ENCODE results near the gene DTX3.
"Not testable (repeated sequence)": the region's sequence is repeated elsewhere in the genome, so short reads cannot be mapped to it uniquely, and the experiment has no call there.

The DTX3 gene

GRCh38 chr12:57583008-57583831, 21.4 kb upstream of the DTX3 start:
- Histone ChIP-seq H3K36me3 (ENCODE audit: control insufficient read depth, insufficient read depth, low read length) (no peaks in the 10 kb centered on the region), H3K9me3 (ENCODE audit: control insufficient read depth, low read length) (no peaks in the 10 kb centered on the region), H3K27ac (ENCODE audit: low read depth, low read length, severe bottlenecking) (no peak overlapping the region), H3K4me1 (ENCODE audit: control insufficient read depth, insufficient read depth, low read length, poor library complexity, severe bottlenecking) (no peaks in the 10 kb centered on the region), H3K4me3 (ENCODE audit: extremely low read depth, insufficient read depth, low read length, poor library complexity, severe bottlenecking) (no peak overlapping the region)
- 67 to 68% methylated on average over 10 to 12 of the region's 13 CpGs for WGBS, 2 experiments (ENCODE audit: insufficient coverage in 2 of 2)

DNA sequence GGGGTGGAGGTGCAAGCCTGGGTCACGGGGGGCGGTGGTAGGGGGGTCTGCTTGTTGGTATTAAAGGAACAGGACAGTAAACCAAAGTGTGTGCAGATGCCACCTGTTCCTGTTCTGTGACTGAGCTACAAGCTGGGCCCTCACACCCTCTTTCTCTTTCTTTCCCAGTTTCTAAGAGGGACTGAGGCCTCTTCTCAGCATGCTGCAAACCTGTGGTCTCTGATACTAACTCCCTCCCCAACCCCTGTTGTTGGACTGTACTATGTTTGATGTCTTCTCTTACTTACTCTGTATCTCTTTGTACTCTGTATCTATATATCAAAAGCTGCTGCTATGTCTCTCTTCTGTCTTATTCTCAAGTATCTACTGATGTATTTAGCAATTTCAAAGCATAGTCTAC, 20.6 kb upstream of the DTX3 start:
- no CpG with 5 or more reads among the region's 2 CpGs for WGBS, 2 experiments (ENCODE audit: insufficient coverage in 2 of 2)
- Histone ChIP-seq H3K9me3 (ENCODE audit: control insufficient read depth, low read length) (no peaks in the 10 kb centered on the region), H3K4me1 (ENCODE audit: control insufficient read depth, insufficient read depth, low read length, poor library complexity, severe bottlenecking) (no peaks in the 10 kb centered on the region), H3K27ac (ENCODE audit: low read depth, low read length, severe bottlenecking) (no peak overlapping the region), H3K4me3 (ENCODE audit: extremely low read depth, insufficient read depth, low read length, poor library complexity, severe bottlenecking) (no peak overlapping the region), H3K36me3 (ENCODE audit: control insufficient read depth, insufficient read depth, low read length) (no peaks in the 10 kb centered on the region)

DNA sequence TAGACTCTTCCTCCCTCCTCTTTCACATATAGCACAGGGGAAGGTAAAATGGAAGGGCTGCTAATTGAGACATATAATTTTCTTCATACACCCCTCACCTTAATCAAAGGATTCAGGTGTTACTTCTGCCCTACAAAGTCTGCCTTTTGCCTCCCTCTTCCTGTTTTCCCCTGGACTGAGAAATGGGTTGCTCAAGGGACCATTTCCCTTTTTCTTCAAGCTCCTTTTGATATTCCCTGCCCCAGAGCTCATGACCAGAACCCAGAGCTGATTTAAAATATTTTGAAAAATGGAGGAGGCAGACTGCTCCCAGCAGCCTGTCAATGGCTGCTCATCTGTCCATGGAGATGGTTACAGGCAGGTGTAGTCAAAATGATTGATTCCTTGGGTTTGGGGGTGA, 19.9 kb upstream of the DTX3 start:
- H3K36me3 ChIP-seq (ENCODE audit: control insufficient read depth, insufficient read depth, low read length), result no peaks in the 10 kb centered on the region

DNA sequence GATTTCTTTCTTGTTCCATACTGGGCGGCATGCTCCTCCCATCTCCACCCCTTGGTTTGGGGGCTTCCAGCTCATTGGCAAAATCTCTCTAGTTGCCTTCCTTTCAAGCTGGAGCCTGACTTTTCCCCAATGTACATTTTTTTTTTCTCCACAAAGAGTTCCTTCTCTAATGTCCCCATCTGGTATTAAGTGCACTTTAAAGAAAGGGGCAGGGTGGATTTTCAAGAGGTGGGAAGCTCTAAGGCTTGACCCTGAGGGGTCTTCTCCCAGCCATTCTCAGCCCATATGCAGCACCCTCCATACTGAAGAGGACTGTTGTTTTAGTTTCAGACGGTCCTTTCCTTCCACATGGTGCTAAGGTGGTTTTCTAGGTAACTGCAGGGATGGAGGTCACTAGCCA, 19.5 kb upstream of the DTX3 start:
- Histone ChIP-seq H3K4me3 (ENCODE audit: extremely low read depth, insufficient read depth, low read length, poor library complexity, severe bottlenecking) (no peak overlapping the region), H3K36me3 (ENCODE audit: control insufficient read depth, insufficient read depth, low read length) (no peaks in the 10 kb centered on the region), H3K9me3 (ENCODE audit: control insufficient read depth, low read length) (no peaks in the 10 kb centered on the region), H3K4me1 (ENCODE audit: control insufficient read depth, insufficient read depth, low read length, poor library complexity, severe bottlenecking) (no peaks in the 10 kb centered on the region), H3K27ac (ENCODE audit: low read depth, low read length, severe bottlenecking) (no peak overlapping the region)
- WGBS, 2 experiments (ENCODE audit: insufficient coverage in 2 of 2), result 75 to 92% methylated on average over 1 of the region's 2 CpGs

More for the DNA sequence above, 19.9 kb upstream of the DTX3 start:
- no peaks in the 10 kb centered on the region for H3K9me3 ChIP-seq (ENCODE audit: control insufficient read depth, low read length)
- H3K4me3 ChIP-seq (ENCODE audit: extremely low read depth, insufficient read depth, low read length, poor library complexity, severe bottlenecking), result no peak overlapping the region
- no peaks in the 10 kb centered on the region for H3K4me1 ChIP-seq (ENCODE audit: control insufficient read depth, insufficient read depth, low read length, poor library complexity, severe bottlenecking)
- no peak overlapping the region for H3K27ac ChIP-seq (ENCODE audit: low read depth, low read length, severe bottlenecking)

DNA sequence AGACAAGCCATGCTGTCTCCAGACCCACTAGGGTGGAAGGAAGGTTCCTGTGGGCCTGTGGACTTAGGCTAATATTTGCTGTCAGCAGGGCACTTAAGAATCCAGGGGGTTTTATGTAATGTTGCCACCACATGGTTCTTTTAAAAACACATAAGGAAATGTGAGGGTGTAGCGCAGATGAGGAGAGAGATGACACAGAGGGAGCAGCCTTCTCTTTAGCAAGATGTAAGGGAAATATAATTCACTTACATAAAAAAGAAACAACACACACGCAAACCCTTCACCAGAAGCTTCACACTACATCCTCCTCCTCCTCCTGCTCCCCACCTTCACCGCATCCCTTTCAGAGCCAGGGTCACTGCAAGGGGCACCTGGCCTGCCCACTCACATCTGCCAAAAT, 18.5 kb upstream of the DTX3 start:
- H3K36me3 ChIP-seq (ENCODE audit: control insufficient read depth, insufficient read depth, low read length), result no peaks in the 10 kb centered on the region
- H3K4me3 ChIP-seq (ENCODE audit: extremely low read depth, insufficient read depth, low read length, poor library complexity, severe bottlenecking), result no peak overlapping the region
- peaks cover 3% of the 10 kb centered on the region for H3K4me1 ChIP-seq (ENCODE audit: control insufficient read depth, insufficient read depth, low read length, poor library complexity, severe bottlenecking)
- WGBS, 2 experiments (ENCODE audit: insufficient coverage in 2 of 2), result 83 to 93% methylated on average over 2 of the region's 3 CpGs
- H3K9me3 ChIP-seq (ENCODE audit: control insufficient read depth, low read length), result no peaks in the 10 kb centered on the region
- no peak overlapping the region for H3K27ac ChIP-seq (ENCODE audit: low read depth, low read length, severe bottlenecking)

- peaks cover 3% of the 10 kb centered on the region for H3K4me1 ChIP-seq (ENCODE audit: control insufficient read depth, insufficient read depth, low read length, poor library complexity, severe bottlenecking)
- 85 to 89% methylated on average over 2 to 3 of the region's 3 CpGs for WGBS, 2 experiments (ENCODE audit: insufficient coverage in 2 of 2)
- no peak overlapping the region for H3K27ac ChIP-seq (ENCODE audit: low read depth, low read length, severe bottlenecking)
- H3K4me3 ChIP-seq (ENCODE audit: extremely low read depth, insufficient read depth, low read length, poor library complexity, severe bottlenecking), result no peak overlapping the region
- no peaks in the 10 kb centered on the region for H3K36me3 ChIP-seq (ENCODE audit: control insufficient read depth, insufficient read depth, low read length)
- no peaks in the 10 kb centered on the region for H3K9me3 ChIP-seq (ENCODE audit: control insufficient read depth, low read length)
Measured at GRCh38 chr12:57586832-57587429, 17.7 kb upstream of the DTX3 start.

GRCh38 chr12:57588951-57589610, 15.5 kb upstream of the DTX3 start:
- H3K36me3 ChIP-seq (ENCODE audit: control insufficient read depth, insufficient read depth, low read length); H3K9me3 ChIP-seq (ENCODE audit: control insufficient read depth, low read length); H3K27ac ChIP-seq (ENCODE audit: low read depth, low read length, severe bottlenecking); H3K4me1 ChIP-seq (ENCODE audit: control insufficient read depth, insufficient read depth, low read length, poor library complexity, severe bottlenecking); H3K4me3 ChIP-seq (ENCODE audit: extremely low read depth, insufficient read depth, low read length, poor library complexity, severe bottlenecking): not testable (repeated sequence)
- WGBS, 2 experiments (ENCODE audit: insufficient coverage in 2 of 2), result 91 to 97% methylated on average over 13 to 14 of the region's 15 CpGs

GRCh38 chr12:57590479-57590863, 14.2 kb upstream of the DTX3 start:
- Histone ChIP-seq H3K4me1 (ENCODE audit: control insufficient read depth, insufficient read depth, low read length, poor library complexity, severe bottlenecking) (peaks cover 3% of the 10 kb centered on the region), H3K27ac (ENCODE audit: low read depth, low read length, severe bottlenecking) (no peak overlapping the region), H3K9me3 (ENCODE audit: control insufficient read depth, low read length) (no peaks in the 10 kb centered on the region), H3K4me3 (ENCODE audit: extremely low read depth, insufficient read depth, low read length, poor library complexity, severe bottlenecking) (peak overlapping the region; percentile 70), H3K36me3 (ENCODE audit: control insufficient read depth, insufficient read depth, low read length) (no peaks in the 10 kb centered on the region)
- 83% methylated on average over 1 of the region's 2 CpGs; no CpG with 5 or more reads in 1 of the 2 experiments for WGBS, 2 experiments (ENCODE audit: insufficient coverage in 2 of 2)

DNA sequence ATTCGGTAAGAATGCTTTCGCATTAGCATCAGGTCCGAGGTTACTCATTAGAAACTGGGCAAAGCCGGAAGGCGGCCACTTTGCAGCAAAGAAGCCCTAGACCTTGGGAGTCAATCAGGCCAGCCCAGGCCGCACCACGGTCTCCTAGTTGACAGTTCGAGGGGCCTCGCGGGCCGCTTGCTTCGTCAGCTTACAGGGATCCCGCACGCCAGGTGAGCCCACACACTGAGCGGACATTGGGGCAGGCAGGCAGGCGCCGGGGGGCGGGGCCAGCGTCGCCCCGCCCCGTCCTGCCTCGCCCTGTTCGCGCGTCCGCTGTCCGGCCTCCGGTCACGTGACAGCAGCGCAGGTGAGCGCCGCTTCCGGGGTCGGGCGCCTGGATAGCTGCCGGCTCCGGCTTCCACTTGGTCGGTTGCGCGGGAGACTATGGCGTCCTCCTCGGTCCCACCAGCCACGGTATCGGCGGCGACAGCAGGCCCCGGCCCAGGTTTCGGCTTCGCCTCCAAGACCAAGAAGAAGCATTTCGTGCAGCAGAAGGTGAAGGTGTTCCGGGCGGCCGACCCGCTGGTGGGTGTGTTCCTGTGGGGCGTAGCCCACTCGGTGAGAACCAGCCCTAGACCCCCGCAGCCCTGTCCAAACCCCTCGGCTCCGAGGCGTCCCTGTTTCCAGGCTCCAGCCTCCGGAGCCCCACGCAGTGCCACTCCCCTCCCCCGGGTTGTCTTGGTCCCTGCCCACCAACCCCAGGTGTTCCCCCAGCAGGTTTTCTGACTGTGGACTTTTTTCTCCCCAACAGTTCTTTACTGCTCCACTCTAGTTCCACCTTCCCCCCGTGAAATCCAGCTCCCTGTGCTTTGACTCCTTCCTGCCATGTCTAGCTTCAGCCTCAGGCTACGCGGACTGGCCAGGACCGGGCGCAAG, 13.5 kb upstream of the DTX3 start, which contains the start of gene PIP4K2C:
Gene PIP4K2C, plus strand, starts transcription at position 329 of the 918 bp plus-strand sequence. Its CDS starts 98 bp downstream, at position 427.
- WGBS, 2 experiments (ENCODE audit: insufficient coverage in 2 of 2), result 1% methylated on average over 42 to 65 of the region's 69 CpGs
- no peak within 1 kb of the TSS for H3K27ac ChIP-seq (ENCODE audit: low read depth, low read length, severe bottlenecking)
- H3K36me3 ChIP-seq (ENCODE audit: control insufficient read depth, insufficient read depth, low read length), result peaks cover 2% of the 10 kb centered on the region

DNA sequence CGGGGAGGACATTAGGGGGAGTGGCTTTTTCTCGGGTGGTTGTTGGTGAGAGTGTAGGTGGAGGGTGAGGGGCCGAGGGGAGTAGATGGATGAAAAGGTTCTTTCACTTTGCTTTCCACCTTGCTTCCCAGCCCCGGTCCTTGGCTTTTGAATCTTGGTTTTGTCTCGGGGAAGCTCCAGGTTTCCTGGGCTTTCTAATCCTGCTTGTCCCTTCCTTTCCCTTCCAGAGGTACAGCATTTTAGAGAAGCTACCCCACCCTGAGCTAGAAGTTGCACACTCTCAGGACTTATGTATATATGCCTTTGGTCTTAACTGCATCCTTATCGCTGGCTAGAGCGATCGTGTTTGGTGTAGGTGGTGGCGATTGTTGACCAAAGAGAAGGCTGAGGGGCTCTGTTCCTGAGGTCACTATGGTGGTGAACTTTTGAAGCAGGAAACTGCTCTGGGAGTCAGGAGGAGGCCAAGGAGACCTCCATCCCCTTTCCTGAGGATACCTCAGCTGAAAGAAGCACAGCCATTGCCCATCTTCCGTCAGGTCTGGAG, 12.8 kb upstream of the DTX3 start:
- Histone ChIP-seq H3K4me1 (ENCODE audit: control insufficient read depth, insufficient read depth, low read length, poor library complexity, severe bottlenecking) (peaks cover 3% of the 10 kb centered on the region), H3K36me3 (ENCODE audit: control insufficient read depth, insufficient read depth, low read length) (peaks cover 2% of the 10 kb centered on the region), H3K9me3 (ENCODE audit: control insufficient read depth, low read length) (no peaks in the 10 kb centered on the region), H3K27ac (ENCODE audit: low read depth, low read length, severe bottlenecking) (no peak overlapping the region), H3K4me3 (ENCODE audit: extremely low read depth, insufficient read depth, low read length, poor library complexity, severe bottlenecking) (peak overlapping the region; percentile 70)
- WGBS, 2 experiments (ENCODE audit: insufficient coverage in 2 of 2), result 53 to 64% methylated on average over 2 to 7 of the region's 10 CpGs

More for the DNA sequence above, 13.5 kb upstream of the DTX3 start, which contains the start of gene PIP4K2C:
- Histone ChIP-seq H3K9me3 (ENCODE audit: control insufficient read depth, low read length) (no peaks in the 10 kb centered on the region), H3K4me3 (ENCODE audit: extremely low read depth, insufficient read depth, low read length, poor library complexity, severe bottlenecking) (peak within 1 kb of the TSS; percentile 70), H3K4me1 (ENCODE audit: control insufficient read depth, insufficient read depth, low read length, poor library complexity, severe bottlenecking) (peaks cover 3% of the 10 kb centered on the region)

Measured in mesodermal cell (in vitro differentiated cells).